GM18508 (cell line): ENCODE results near the gene ZDHHC17.
"Not testable (repeated sequence)": the region's sequence is repeated elsewhere in the genome, so short reads cannot be mapped to it uniquely, and the experiment has no call there.

ENCODE experiments used
- ATAC-seq: cut with Tn5 transposase; IDR thresholded peaks from one replicate; pipeline ENCODE4 v1.9.1; 2021; ENCODE audit warnings: moderate number of reproducible peaks; ENCODE audit not compliant: insufficient read depth, unreplicated experiment

ZDHHC17 gene

DNA sequence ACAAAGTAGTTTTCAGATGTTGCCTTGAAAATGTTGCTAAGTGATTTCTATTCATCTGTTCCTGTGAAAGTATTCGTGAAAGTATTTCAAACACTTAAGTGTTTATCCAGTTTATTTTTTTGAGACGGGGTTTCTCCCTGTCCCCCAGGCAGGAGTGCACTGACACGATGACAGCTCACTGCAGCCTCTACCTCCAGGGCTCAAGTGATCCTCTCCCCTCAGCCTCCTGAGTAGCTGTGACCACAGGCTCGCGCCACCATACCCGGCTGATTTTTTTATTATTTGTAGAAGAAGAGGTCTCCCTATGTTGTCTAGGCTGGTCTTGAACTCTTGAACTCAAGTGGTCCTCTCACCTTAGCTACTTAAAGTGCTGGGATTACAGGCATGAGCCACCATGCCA is 1.7 kb downstream of the ZDHHC17 start:
- ATAC-seq: no peak

DNA sequence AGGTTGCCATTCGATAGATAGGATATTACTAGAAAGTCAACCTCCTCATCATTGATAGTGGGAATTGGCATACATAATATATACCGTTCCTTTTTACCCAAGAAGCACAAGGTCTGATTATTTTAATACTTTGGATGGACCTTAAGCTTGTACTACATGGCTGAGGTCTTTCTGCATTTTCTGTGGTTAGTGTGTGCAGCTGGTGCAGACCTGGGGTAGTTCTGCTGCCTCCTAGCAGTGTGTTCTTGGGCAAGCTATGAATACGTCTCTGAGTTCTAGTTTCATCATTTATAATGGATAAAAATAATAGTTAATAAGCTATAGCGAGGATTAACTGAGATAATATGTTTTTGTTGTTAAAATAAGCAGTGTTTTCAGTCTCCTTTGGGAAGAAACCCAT is 2.2 kb downstream of the ZDHHC17 start:
- no peak for ATAC-seq

DNA sequence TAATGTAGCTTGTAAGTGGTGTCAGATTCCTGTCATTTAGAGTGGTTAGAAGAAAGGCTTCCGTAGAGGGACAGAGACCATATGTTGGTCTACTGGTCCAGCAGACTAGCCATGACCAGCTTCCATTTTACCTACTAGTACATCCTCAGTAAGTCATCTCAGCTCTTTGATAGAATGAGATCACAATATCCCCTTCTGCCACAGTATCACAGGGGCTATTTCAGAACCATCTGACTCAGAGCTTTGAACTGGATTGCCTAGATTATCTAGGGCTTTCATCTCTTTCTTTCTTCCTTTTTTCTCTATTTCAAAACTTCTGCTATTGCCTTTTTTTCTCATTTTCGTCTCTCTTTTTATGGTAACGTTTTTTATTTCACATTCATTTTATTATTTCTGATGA is 4.7 kb downstream of the ZDHHC17 start:
- ATAC-seq: no peak

DNA sequence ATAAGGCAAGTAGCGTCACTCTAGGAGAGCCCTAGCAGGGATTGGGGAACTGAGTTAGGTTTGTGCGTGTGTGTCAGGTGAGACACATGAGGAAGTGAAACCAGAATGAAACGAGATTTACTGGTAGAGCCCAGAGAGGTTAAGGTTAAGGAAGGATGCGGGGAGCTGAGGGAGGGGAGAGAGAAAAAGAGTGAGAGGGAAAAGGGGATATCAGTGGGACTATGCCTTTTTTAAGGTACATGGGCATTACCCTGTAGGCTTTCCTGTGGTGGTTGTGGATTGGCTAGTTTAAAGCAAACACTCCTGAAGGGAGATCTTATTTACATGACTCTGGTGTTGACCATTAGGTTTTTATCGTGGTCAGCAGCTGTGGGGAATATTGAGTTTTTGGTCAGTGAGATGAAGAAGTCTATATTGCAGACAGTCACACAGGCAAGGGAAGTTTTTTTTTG is 13.9 kb downstream of the ZDHHC17 start:
- ATAC-seq: peak; percentile 100

DNA sequence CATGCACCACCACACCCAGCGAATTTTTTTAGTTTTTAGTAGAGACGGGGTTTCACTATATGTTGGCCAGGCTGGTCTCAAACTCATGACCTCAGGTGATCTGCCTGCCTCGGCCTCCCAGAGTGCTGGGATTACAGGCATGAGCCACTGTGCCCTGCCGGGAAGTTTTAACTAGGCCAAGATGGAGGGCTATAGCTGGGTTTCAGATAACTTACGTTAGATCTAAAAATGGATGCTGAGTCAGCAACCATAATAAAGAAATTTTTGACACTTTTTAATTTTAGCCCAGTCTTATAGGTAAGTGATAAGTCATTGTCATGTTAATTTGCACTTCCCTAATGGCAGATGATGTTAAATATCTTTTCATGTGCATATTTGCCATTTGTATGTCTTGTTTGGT is 14.4 kb downstream of the ZDHHC17 start:
- ATAC-seq: no peak

DNA sequence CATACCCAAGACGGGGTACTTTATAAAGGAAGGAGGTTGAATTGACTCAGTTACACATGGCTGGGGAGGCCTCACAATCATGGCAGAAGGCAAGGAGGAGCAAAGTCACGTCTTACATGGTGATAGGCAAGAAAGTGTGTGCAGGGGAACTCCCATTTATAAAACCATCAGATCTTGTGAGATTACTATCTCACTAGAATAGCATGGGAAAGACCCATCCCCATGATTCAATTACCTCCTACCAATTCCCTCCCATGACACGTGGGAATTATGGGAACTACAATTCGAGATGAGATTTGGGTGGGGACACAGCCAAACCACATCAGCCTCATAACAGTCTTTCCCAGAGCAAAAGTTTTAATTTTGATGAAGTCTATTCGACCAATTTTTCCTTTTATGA is 15.4 kb downstream of the ZDHHC17 start:
- ATAC-seq: not testable (repeated sequence)

DNA sequence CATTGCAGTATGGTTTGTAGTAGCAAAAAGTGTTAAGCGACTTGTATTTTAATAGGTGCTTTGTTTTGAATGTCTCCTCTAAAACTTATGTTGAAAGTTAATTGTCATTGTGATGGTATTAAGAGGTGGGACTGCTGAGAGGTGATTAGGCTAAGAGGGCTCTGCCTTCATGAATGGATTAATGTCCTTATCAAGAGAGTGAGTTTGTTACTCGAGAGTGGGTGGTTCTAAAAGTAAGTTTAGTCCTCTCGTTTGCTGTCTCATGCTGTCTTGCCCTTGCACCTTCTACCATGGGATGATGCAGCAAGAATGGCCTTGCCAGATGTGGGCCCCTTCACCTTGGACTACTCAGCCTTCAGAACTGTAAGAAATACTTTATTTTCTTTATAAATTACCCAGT is 17.4 kb downstream of the ZDHHC17 start:
- no peak for ATAC-seq

DNA sequence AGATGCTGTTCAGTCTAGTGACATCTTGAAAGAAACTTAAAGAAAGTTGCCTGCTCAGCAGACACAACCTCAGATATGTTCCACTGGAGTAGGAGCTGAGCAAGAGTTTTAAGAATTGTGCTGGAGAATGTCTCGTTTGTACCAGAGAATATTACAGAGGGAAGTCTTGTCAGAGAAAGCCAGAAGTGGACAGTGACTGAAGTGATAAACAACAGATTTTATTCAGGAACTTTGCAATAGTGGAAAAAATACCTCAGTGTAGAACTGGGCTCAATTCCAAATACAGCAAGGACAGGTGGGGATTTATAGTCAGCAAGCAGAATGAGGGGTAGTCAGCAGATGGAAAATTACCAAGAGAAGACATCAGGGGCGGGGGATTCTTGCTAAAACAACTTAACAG is 18.6 kb downstream of the ZDHHC17 start:
- ATAC-seq: no peak

DNA sequence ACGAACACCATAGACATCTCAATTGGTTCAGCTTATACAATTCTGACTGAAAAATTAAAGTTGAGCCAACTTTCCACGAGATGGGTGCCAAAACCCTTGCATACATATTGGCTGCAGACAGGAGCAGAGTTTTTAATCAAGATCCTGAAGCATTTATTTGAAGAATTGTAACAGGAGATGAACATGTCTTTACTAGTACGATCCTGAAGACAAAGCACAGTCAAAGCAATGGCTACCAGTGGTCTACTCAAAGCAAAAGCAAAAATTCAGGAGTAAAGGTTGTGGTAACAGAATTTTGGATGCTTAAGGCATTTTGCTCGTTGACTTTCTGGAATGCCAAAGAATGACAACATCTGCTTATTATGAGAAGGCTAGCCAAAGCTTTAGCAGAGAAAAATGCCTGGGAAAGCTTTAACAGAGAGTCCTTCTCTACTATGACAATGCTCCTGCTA is 20.7 kb downstream of the ZDHHC17 start:
- no peak for ATAC-seq

DNA sequence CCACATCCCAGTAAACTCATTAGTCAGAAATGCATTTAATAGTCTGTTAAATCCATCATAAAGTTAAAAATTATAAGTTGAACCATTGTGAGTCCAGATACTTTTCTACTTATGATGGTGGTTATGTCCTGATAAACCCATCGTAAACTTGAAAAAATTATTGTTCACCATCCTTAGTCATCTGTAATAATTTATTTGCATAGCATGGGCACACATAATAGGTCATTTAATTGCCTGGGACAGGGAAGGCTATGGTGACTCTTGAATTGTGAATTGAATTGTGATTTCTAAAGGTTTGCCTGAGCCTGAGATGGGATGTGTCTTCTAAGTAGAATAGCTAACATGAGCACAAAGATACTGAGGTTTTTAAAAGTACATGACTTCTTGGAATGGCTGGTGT is 21.5 kb downstream of the ZDHHC17 start:
- no peak for ATAC-seq

DNA sequence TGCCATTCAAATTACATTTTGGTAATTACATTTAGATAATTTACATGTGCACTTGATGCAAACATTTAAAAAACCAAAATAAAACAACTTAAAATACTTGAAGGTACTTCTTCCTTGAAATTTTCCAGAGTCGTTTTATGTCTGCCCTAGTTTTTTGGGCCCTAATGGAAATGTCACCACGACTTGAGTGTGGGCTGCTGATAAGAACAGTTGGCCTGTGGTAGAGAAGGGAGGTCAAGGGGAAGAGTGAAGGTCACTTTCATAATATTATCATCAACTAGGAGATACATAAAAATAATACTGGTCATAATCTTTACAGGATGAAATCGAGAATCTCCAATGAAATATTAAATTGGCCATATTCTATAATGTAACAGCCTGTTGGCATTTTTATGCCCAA is 23.1 kb downstream of the ZDHHC17 start:
- no peak for ATAC-seq

DNA sequence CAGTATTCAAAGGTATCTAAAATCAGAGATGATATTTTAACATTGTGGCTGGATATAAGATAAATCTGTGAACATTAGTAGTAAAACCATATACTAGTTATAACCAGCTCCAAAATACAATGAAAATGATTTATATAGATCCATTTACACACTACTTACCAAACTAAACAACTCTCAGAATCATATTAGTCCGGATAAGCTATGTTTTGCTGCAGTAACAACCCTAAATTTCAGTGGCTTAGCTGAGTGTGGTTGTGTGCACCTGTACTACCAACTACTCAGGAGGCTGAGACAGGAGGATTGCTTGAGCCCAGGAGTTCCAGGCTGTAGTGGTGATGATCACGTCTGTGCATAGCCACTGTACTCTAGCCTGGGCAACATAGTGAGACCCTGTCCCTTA is 23.8 kb downstream of the ZDHHC17 start:
- ATAC-seq: no peak

DNA sequence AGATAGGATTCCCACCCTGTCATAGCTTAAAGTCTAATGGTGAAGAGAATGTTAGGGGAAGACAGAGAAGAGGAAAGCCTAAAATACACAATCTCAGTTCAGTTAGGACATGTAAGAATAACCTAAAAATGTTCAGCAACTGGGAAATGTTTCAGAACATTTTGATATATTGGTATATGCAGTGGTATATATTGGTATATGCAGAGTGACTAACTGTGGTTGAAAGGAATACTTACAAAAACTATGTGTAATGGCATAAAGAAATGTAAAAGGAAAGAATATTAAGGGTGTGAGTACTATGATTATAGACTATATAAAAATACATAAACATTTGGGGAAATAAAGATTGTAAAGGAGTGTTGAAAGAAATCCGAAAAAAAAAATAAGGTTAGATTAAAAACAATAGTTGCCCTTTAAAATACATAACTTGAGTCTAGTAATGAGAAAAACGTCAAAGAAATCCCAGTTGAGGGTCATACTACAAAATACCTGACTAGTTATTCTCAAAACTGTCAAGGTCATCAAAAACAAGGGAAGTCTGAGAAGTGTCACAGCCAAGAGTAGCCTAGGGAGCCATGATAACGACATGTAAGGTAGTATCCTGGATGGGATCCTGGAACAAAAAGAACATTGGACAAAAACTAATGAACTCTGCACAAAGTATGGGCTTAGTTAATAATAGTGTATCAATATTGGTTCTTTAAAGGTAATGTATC is 25.6 kb downstream of the ZDHHC17 start:
- no peak for ATAC-seq

DNA sequence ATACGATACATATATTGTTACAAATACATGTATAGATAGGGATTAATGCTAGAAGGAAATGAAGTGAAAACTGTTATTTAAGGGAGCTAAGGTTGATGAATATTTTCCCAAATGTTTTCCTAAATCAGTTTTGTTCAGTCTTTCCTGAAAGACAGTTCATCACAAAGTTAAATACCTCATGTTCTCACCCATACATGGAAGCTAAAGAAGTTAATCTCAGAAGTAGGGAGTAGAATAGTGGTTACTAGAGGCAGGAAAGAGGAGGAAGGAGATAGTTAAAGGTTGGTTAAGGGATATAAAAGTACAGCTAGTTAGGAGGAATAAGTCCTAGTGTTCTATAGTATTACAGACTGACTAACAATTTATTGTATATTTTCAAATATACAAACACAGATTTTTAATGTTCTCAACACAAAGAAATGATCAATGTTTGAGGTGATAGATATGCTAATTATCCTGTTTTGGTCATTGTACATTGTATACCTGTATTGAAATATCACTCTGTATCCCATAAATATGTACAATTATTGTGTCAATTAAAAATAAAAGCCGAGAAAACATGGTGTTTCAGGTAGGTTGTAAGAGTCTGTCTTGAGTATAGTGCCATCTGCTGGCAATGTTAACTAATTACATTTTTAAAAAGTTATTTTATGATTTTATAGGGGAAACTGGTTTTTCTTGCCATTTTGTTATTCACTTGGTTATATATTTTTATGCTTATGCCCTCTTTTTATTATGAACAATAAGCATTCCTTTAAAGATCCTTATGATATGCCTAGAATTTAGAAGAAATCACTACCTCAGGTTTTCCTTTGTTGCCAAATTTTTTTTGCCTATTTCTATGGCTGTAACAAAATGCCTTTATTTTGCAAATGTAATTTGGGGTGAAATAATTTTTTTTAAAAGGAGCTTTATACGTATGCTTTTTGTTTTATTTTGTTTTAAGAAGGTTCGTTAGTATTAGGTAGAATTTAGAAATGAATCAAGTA is 26.9 kb downstream of the ZDHHC17 start:
- no peak for ATAC-seq

DNA sequence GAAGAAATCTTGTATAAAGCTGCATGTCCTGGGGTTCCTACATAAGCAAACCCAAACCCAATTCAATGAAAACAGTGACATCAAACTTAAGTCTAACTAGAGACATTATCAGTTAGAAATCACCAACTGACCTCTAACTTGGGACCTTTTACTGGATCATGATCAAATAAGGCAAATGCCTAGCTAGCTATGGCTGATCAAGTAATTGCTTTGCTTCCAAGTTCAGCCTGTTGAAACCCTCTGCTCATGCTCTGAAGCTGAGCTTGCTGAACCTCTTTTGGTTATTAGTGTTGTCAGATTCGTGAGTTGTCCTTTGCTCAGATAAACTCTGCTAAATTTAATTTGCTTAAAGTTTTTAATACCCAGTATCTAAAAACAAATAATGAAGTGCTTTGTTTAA is 28.9 kb downstream of the ZDHHC17 start:
- no peak for ATAC-seq

DNA sequence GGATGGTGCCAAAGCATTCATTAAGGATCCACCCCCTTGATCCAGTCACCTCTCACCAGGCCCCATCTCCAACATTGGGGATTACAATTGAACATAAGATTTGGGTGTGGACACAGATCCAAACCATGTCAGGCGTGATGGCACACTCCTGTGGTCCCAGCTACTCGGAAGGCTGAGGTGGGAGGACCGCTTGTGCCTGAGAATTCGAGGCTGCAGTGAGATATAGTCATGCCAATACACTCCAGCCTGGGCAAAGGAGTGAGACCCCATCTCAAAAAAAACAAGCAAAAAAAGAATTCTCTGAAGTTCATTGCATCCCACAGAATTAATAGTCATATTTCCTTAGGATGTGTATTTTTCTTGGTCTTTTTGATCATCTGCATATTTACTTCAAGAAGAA is 34.9 kb downstream of the ZDHHC17 start:
- no peak for ATAC-seq

DNA sequence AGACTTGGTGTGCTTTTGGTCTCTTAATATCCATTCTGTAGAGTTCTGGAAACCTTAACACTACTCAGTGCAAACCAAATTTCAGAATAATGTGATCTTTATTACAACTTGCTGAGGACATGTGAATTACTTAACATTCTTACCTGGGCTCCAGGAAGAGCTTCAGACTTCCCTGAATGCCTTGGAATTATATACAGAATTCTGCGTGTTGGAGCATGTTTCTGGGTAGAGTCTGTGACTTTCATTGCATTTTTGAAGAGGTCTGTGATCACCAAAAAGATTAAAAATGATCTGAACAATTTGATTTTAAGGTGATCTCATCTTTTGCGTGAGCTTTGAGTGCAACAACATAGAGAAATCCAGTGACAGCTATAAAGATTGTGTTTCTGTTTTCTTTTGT is 35.4 kb downstream of the ZDHHC17 start:
- ATAC-seq: no peak

DNA sequence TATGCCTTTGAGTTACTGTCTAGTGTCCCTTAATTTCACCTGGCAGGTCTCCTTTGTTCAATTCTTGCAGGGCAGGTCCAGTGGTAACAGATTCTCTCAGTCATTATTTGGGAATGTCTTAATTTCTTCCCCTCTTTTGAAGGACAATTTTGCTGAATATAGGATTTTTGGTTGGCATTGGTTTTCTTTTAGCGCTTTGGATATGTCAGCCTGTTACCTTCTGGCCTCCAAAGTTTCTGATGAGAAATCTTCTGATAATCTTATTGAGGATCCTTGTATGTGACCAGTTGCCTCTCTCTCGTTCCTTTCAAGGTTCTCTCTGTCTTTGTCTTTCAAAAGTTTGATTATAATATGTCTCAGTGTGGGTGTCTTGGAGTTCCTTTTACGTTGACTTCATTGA is 38.1 kb downstream of the ZDHHC17 start:
- no peak for ATAC-seq

DNA sequence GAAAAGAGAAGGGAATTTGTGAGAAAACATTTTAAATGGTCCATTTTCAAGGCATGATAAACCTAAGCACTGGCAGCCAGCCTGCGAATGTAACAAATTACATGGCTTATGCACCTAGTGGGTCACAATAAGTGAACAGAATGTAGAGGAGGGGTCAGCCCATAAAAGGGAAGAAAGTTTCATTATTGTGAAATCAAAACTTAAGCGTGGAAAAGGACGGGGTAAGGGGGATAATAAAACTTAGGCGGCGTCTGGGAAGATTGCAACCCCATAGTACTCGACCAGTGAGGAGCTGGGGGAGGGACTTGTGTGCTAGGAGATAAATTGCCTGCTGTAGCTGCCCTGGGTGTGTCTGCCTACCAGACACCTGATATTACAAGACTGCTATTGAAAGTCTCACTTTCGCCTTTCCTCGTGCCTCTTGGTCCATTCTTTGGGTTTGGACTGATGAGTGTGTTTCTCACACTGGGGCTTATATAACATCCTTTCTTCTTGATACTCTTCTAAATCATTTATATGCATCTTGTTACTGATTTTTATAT is 40.6 kb downstream of the ZDHHC17 start:
- no peak for ATAC-seq

DNA sequence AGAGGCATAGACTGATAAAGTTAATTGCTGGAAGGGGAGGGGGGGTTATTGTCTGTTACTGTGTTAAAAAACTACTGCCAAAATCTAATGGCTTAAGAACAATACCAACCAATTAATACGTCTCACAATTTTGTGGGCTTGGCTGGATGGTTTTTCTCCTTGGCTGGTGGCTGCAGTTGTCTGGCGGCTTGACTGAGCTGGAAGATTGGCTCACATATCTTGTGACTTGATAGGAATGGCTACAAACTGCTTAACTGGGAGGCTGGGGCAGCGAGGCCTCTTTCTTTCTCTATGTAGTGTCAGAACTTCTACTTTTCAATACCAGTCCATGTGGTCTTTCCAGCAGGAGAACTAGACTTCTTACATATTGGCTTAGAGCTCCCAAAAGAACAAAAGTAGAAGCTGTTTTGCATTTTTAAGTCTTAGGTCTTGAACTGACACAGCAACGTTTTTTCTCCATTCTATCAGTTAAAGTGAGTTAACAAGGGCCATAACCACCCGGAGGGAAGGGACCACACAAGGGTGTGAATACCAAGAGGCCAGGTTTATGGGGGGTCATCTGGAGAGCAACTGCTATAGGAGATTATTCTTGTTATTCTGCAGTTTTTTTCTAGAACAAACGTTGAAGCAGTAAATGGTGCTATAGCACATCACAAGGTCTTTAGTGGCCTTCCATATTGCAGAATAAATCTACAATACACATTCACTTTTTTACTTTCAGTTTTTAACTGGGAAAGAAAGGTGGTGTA is 46.9 kb downstream of the ZDHHC17 start:
- ATAC-seq: no peak
